ENCODE results near the gene SLC24A4.

- TF ChIP-seq CTCF (IDR thresholded peaks at IDR 0.05; ENCODE audit: insufficient read depth, low read length, poor library complexity, severe bottlenecking) (no peak), EZH2phosphoT487 (conservative IDR thresholded peaks at IDR 0.05; ENCODE audit: low read length) (no peak)
Observed at GRCh38 chr14:92353447-92353846, 30.5 kb downstream of the SLC24A4 start.
